Nephron progenitor cell (in vitro differentiated cells): ENCODE results near the gene TPD52L2.

Experiments
- DNase-seq: peaks from one replicate; pipeline ENCODE4 v3.0.0; 2021
- H3K27ac Mint-ChIP-seq: 2 replicates; pipeline ENCODE4 v1.8.0; 2021; ENCODE audit warnings: mild to moderate bottlenecking, moderate library complexity, mixed read lengths
- H3K27me3 Mint-ChIP-seq: 2 replicates; pipeline ENCODE4 v1.8.0; 2021; ENCODE audit warnings: mild to moderate bottlenecking, low read depth, mixed read lengths; ENCODE audit not compliant: poor library complexity
- H3K36me3 Mint-ChIP-seq: 2 replicates; pipeline ENCODE4 v1.8.0; 2021; ENCODE audit warnings: low read depth, mixed read lengths
- H3K4me1 Mint-ChIP-seq: 2 replicates; pipeline ENCODE4 v1.8.0; 2021; ENCODE audit warnings: mixed read lengths
- H3K4me3 Mint-ChIP-seq: 2 replicates; pipeline ENCODE4 v1.8.0; 2021; ENCODE audit warnings: mild to moderate bottlenecking, moderate library complexity, mixed read lengths
- H3K9me3 Mint-ChIP-seq: 2 replicates; pipeline ENCODE4 v1.8.0; 2021; ENCODE audit warnings: mild to moderate bottlenecking, moderate library complexity, mixed read lengths
- TF ChIP-seq, protein P1 (sequence below): fragments of 200-600 bp; sonication (generic); IDR thresholded peaks from 2 replicates; pipeline ENCODE4 v1.5.0; 2021; ENCODE audit warnings: antibody characterized with exemption

The TPD52L2 gene

DNA sequence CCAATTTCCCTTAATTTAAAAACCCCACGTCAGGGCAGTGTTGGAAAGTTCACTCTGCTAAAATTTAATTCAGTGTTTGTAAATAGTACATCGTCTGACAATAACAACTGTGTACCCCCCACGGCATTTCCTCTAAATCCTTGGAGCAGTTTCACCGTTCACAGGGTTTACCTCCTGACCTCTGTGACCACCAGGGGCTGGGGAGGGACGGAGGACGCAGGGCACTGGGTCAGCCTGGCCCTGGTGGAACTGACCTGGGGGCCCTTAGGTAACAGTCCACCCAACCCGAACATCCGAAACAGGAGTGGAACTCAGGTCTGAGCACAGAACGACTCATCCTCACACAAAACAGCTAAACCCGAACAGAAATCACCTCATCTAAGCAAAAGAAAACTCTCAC lies 36.1 kb upstream of the TPD52L2 start:
- Mint-ChIP-seq H3K4me1 (peaks cover 60% of the 10 kb centered on the region), H3K27me3 (peaks cover 16% of the 10 kb centered on the region), H3K36me3 (peaks cover 9% of the 10 kb centered on the region), H3K4me3 (peak overlapping the region; percentile 96), H3K27ac (no peak overlapping the region), H3K9me3 (no peaks in the 10 kb centered on the region)
- TF ChIP-seq, protein P1, sequence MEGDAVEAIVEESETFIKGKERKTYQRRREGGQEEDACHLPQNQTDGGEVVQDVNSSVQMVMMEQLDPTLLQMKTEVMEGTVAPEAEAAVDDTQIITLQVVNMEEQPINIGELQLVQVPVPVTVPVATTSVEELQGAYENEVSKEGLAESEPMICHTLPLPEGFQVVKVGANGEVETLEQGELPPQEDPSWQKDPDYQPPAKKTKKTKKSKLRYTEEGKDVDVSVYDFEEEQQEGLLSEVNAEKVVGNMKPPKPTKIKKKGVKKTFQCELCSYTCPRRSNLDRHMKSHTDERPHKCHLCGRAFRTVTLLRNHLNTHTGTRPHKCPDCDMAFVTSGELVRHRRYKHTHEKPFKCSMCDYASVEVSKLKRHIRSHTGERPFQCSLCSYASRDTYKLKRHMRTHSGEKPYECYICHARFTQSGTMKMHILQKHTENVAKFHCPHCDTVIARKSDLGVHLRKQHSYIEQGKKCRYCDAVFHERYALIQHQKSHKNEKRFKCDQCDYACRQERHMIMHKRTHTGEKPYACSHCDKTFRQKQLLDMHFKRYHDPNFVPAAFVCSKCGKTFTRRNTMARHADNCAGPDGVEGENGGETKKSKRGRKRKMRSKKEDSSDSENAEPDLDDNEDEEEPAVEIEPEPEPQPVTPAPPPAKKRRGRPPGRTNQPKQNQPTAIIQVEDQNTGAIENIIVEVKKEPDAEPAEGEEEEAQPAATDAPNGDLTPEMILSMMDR: no peak
- no peak for DNase-seq

DNA sequence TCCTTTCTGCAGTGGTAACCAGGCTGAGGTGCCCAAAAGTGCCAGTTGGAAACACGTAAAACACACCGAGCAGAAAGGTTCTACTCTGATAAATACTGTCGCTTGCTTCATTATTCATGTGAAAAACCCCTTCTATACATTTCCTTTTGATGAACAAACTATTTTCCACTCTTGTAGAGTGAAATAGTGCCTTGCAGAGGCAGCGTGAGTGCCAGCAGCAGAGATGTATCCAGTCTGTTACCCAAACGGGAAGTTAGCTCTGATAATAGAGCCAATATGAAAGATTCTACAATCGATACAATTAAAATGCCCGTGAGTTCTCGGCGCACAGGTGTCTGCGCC lies 35.5 kb upstream of the TPD52L2 start:
- H3K27me3 Mint-ChIP-seq: peaks cover 16% of the 10 kb centered on the region
- H3K27ac Mint-ChIP-seq: no peak overlapping the region
- no peak for DNase-seq
- H3K36me3 Mint-ChIP-seq: peaks cover 8% of the 10 kb centered on the region
- H3K9me3 Mint-ChIP-seq: no peaks in the 10 kb centered on the region
- H3K4me1 Mint-ChIP-seq: peaks cover 61% of the 10 kb centered on the region
- H3K4me3 Mint-ChIP-seq: peak overlapping the region; percentile 96
- TF ChIP-seq, protein P1: no peak

DNA sequence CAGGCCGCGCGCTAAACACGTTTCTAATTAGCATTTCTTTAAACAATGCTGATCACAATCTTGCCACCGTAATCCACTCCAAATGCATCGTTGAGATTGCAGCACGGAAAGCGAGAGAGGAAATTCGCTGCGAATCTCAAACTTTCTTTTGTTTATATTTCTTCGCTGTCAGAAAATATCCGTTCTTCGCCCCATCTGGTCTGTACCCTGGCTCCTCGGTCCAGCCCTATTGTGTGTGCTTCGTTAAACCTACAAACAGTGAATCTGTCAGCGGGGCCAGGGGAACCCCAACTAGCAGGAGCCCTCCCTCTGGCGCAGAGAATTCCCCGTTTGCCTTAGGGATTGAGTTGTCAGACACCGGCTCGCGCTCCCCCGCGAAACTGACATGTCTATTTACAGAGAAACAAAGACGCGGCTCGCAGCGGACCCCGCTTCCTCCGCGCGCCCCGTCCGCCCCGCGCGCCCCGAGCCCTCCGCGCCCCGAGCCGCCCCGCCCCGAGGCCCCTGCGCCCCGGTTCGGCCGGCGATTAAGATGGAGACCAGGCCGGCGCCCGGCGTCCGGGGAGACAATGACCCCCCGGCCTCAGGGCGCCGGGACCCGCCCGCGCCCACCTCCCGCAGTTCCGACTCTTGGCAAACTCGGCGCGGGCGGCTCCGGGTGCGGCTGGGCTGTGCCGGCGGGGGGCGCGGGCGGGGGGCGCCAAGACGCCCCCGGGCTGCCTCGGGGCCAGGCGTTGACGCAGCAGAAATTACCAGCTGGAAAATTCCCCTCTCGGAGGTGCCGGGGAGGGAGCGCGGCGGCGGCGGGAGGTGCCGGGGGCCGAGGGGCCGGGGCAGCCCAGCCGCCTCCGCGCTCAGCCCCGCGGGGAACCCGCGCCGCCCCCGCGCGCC lies 34.9 kb upstream of the TPD52L2 start:
- TF ChIP-seq, protein P1: no peak
- no peak overlapping the region for H3K27ac Mint-ChIP-seq
- peak overlapping the region; percentile 96 for H3K4me3 Mint-ChIP-seq
- peaks cover 16% of the 10 kb centered on the region for H3K27me3 Mint-ChIP-seq
- peaks cover 8% of the 10 kb centered on the region for H3K36me3 Mint-ChIP-seq
- peaks cover 66% of the 10 kb centered on the region for H3K4me1 Mint-ChIP-seq
- peak; percentile 54 for DNase-seq
- no peaks in the 10 kb centered on the region for H3K9me3 Mint-ChIP-seq

DNA sequence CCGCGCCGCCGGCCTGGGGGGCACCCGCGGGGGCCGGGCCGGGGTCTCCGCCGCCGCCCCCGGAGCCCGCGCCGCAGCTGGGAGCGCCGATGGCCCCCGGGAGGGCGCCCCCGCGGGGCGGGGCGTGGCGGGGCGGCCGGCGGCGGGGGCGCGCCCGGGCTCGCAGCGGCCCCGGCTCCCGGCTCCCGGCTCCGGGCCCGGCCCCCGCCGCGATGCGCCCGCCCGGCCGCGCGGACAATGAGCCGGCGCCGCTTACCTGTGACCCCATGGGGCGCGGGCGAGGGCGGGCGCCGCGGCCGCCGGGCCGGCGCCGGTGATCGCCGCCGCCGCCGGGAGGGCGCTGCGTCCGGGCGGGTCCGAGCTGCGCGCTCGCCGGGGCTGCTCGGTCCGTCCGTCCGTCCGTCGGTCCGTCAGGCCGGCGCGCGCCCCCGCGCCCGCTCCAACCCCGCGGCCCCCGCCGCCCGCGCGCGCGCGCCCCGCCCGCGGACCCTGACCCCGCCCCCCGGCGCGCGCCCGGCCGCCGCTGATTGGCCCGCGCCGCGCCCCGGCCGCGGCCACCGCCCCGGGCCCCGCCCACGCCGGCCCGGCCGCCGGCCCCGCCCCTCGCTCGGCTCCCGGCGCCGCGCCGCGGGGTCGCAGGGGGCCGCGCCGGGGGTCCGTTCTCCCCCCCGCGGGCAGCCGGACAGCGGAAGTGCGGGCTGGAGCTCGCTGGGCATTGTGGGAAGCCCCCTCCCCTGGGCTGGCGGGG lies 34.1 kb upstream of the TPD52L2 start, which contains the start of gene ZBTB46:
Gene ZBTB46 (minus strand): TSS at position 424 of the 748 bp plus-strand sequence. CDS start 40,507 bp downstream, outside the sequence.
- TF ChIP-seq, protein P1: no peak
- H3K9me3 Mint-ChIP-seq: no peaks in the 10 kb centered on the region
- peak; percentile 82 for DNase-seq
- H3K4me1 Mint-ChIP-seq: peaks cover 62% of the 10 kb centered on the region
- H3K36me3 Mint-ChIP-seq: peaks cover 2% of the 10 kb centered on the region
- H3K27me3 Mint-ChIP-seq: peaks cover 16% of the 10 kb centered on the region
- no peak within 1 kb of the TSS for H3K27ac Mint-ChIP-seq
- H3K4me3 Mint-ChIP-seq: peak within 1 kb of the TSS; percentile 96

DNA sequence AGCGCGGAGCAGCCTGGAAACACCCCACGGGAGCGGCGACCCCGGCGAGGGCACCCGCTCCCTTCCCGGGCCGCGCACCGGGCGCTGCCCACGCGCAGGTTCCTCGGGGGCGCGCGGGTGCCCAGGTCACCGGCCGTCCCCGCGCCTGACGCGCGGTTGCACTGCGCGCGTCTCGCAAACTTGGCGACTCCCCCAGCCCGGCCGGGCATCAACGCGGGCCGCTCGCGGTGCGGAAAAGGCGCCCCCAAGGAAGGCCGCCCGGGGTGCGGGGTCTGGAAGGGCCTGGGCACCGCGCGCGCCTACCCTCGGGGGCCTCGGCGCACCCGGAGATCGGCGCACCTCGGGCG lies 33.5 kb upstream of the TPD52L2 start:
- DNase-seq: peak; percentile 59
- H3K27ac Mint-ChIP-seq: no peak overlapping the region
- H3K9me3 Mint-ChIP-seq: no peaks in the 10 kb centered on the region
- peaks cover 13% of the 10 kb centered on the region for H3K27me3 Mint-ChIP-seq
- H3K36me3 Mint-ChIP-seq: no peaks in the 10 kb centered on the region
- peaks cover 57% of the 10 kb centered on the region for H3K4me1 Mint-ChIP-seq
- TF ChIP-seq, protein P1: no peak
- H3K4me3 Mint-ChIP-seq: no peak overlapping the region
